Gastrocnemius medialis (tissue), 4 donors: ENCODE data around the gene GARIN5B. TPM values are rescaled to one million over a fixed set of nuclear protein-coding genes. Genes with fewer than 3 reads are reported as not detected.

ENCODE experiments used
- ATAC-seq, 2 donors: fragments of 150-250 bp; one replicate each; pipeline ENCODE4 v1.9.1; 2016
- DNase-seq, 2 donors: peaks; one replicate each; pipeline ENCODE4 v3.0.0-alpha.2; 2019
- H3K27ac ChIP-seq, 4 donors: fragments of 200-600 bp; sonication (generic); 1 replicate in 1 of 4; 2 replicates in 3 of 4; pipeline ENCODE4 v1.5.1; 2016 to 2018; ENCODE audit warnings: mild to moderate bottlenecking in 2 of 4, moderate library complexity in 1 of 4
- H3K27me3 ChIP-seq, 3 donors: fragments of 200-600 bp; sonication (generic) in 2 of 3; 1 replicate in 1 of 3; 2 replicates in 2 of 3; pipeline versions ENCODE4 v1.5.1 to v1.6.0; 2016 to 2019; ENCODE audit warnings: mild to moderate bottlenecking in 1 of 3, moderate library complexity in 1 of 3
- H3K36me3 ChIP-seq, 2 donors: fragments of 200-600 bp; sonication (generic) in 1 of 2; one replicate each; pipeline ENCODE4 v1.5.1; 2017 to 2018
- H3K4me1 ChIP-seq, 2 donors: fragments of 200-600 bp; sonication (generic) in 1 of 2; one replicate each; pipeline ENCODE4 v1.5.1; 2016 to 2017; ENCODE audit warnings: mild to moderate bottlenecking in 2 of 2
- H3K4me3 ChIP-seq, 4 donors: fragments of 200-600 bp; sonication (generic) in 3 of 4; 1 replicate in 1 of 4; 2 replicates in 3 of 4; pipeline ENCODE4 v1.5.1; 2016 to 2019; ENCODE audit warnings: mild to moderate bottlenecking in 2 of 4
- H3K9me3 ChIP-seq, 3 donors: fragments of 200-600 bp; sonication (generic) in 2 of 3; 1 replicate in 1 of 3; 2 replicates in 2 of 3; pipeline ENCODE4 v1.5.1; 2016 to 2019
- CTCF ChIP-seq, 5 experiments: fragments of 450-650 bp in 3 of 5; fragments of 200-600 bp in 2 of 5; sonication (generic) in 2 of 5; IDR thresholded peaks in 4 of 5; conservative IDR thresholded peaks in 1 of 5; 1 replicate in 4 of 5; 2 replicates in 1 of 5; pipeline ENCODE4 v1.5.1; 2016 to 2019; ENCODE audit warnings: antibody characterized with exemption in 5 of 5, mild to moderate bottlenecking in 3 of 5, moderate library complexity in 3 of 5
- POLR2A ChIP-seq, 2 donors: fragments of 450-650 bp; IDR thresholded peaks; one replicate each; pipeline ENCODE4 v1.6.1; 2017; ENCODE audit warnings: antibody characterized with exemption in 2 of 2, mild to moderate bottlenecking in 2 of 2, moderate library complexity in 2 of 2
- in situ Hi-C, 4 donors: fragments of 200-750 bp; cut with MboI; loops; one replicate each; pipeline versions ENCODE4 v1.15.0 to v1.8.0; 2017; ENCODE audit warnings: low sequenced_read_pairs in 4 of 4
- intact Hi-C: fragments of 100-400 bp; cut with DNase I; formaldehyde crosslinking; loops from one replicate; pipeline ENCODE4 v1.15.1; 2023; ENCODE audit warnings: low total_unique reads
- total RNA-seq, 4 donors: library from RNA; depleted of rRNA; stranded (reverse); fragments of >200 nt; gene quantifications; one replicate each; pipeline versions ENCODE4 v1.1.0 to v1.2.3, GENCODE V29; 2016

GARIN5B gene
- total RNA-seq, 4 donors from 2014 or later = not detected

DNA sequence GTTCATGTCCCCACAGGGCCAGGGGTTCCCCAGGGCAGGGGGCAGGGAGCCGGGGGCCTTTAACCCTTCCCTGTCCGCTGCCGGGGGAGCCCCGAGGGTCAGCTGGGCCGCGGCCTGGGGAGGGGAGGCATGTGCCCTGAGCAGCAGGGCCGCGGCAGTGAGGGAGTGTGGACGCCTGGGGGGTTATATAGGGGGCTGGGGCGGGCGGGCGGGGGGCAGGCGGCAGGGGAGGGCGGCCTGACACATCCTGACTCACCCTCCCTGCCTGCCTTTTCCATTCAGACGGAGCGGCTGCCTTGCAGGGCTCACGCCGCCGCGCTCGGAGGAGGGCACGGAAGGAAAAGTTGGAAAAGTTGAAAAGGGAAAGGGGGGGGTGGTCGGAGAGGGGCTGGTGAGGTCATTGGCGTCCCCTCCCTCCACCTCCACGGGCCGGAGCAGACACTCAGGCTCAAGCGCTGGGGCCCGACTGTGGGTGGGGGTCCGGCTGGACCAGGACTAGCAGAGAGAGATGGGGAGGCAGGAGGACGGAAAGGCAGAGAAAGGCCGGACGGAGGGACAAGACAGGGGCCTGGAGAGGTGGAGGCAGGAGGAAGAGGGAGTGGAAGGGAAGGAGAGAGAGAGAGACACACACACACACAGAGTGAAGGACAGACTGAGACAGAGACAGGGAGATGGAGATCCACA lies 7.4 kb upstream of the GARIN5B start, which contains the start of gene IL11:
IL11 (minus strand) TSS at position 159 of the 684 bp plus-strand sequence; CDS start at position 6, 153 bp downstream.
- Histone ChIP-seq H3K9me3 (no peaks in the 10 kb centered on the region), H3K36me3 (no peaks in the 10 kb centered on the region), H3K27ac (no peak within 1 kb of the TSS), H3K27me3 (peaks cover 60 to 75% (median 73%) of the 10 kb centered on the region in 3 donors), H3K4me3 (peak within 1 kb of the TSS in 1 of 4 donors; percentile 11), H3K4me1 (no peaks in the 10 kb centered on the region)
- in situ Hi-C loops = loop anchor here in 1 of 4 donors (10.0 kb wide), 1 partner anchor 294 kb away; no protein-coding TSS in a partner anchor
- DNase-seq (no peak), ATAC-seq (no peak)
- TF ChIP-seq CTCF (IDR thresholded peaks at IDR 0.05 in 4 of 5, conservative IDR thresholded peaks at IDR 0.05 in 1 of 5) = no peak
- intact Hi-C loops = no loop called here

GRCh38 chr19:55369653-55370304 lies 6.7 kb upstream of the GARIN5B start:
- no peak for ATAC-seq

GRCh38 chr19:55368701-55369563 lies 5.9 kb upstream of the GARIN5B start:
- TF ChIP-seq POLR2A (IDR thresholded peaks at IDR 0.05) (no peak), CTCF (IDR thresholded peaks at IDR 0.05 in 4 of 5, conservative IDR thresholded peaks at IDR 0.05 in 1 of 5) (no peak)
- in situ Hi-C loops = no loop called here

More at GRCh38 chr19:55369653-55370304, 6.7 kb upstream of the GARIN5B start:
- Histone ChIP-seq H3K4me1 (no peaks in the 10 kb centered on the region), H3K36me3 (no peaks in the 10 kb centered on the region), H3K4me3 (peak overlapping the region in 1 of 4 donors; percentile 11), H3K27me3 (peaks cover 56 to 72% (median 68%) of the 10 kb centered on the region in 3 donors), H3K27ac (no peak overlapping the region), H3K9me3 (no peaks in the 10 kb centered on the region)
- no peak for DNase-seq
- intact Hi-C loops (no loop called here), in situ Hi-C loops (loop anchor here in 1 of 4 donors (10.0 kb wide), 1 partner anchor 295 kb away; no protein-coding TSS in a partner anchor)
- TF ChIP-seq CTCF (IDR thresholded peaks at IDR 0.05 in 4 of 5, conservative IDR thresholded peaks at IDR 0.05 in 1 of 5) (no peak), POLR2A (IDR thresholded peaks at IDR 0.05) (no peak)

DNA sequence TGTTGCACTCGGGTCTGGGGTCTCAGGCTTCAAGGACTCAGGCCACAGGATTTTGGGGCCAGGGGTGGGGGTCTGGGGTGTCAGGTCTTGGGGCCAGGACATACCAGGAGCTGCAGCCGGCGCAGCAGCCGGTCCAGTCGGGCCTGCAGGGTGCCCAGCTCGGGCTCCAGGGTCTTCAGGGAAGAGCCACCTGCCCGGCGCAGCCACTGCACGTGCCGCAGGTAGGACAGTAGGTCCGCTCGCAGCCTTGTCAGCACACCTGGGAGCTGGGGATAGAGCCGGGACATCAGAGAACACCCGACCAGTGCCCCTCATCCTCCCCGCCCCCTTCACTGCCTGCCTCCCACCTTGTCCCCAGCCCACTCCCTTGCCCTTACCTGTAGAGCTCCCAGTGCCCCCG lies 5.0 kb upstream of the GARIN5B start:
- TF ChIP-seq CTCF (IDR thresholded peaks at IDR 0.05 in 4 of 5, conservative IDR thresholded peaks at IDR 0.05 in 1 of 5) (no peak), POLR2A (IDR thresholded peaks at IDR 0.05) (no peak)
- in situ Hi-C loops = no loop called here
- intact Hi-C loops = no loop called here
- H3K9me3 ChIP-seq = no peaks in the 10 kb centered on the region
- DNase-seq (no peak), ATAC-seq (no peak)
- H3K36me3 ChIP-seq = no peaks in the 10 kb centered on the region
- no peak overlapping the region for H3K27ac ChIP-seq
- H3K27me3 ChIP-seq = peaks cover 41 to 56% (median 51%) of the 10 kb centered on the region in 3 donors
- no peak overlapping the region for H3K4me3 ChIP-seq
- H3K4me1 ChIP-seq = no peaks in the 10 kb centered on the region

More at GRCh38 chr19:55368701-55369563, 5.9 kb upstream of the GARIN5B start:
- DNase-seq = no peak
- Histone ChIP-seq H3K9me3 (no peaks in the 10 kb centered on the region), H3K36me3 (no peaks in the 10 kb centered on the region), H3K27ac (no peak overlapping the region), H3K4me3 (no peak overlapping the region), H3K27me3 (peaks cover 48 to 65% (median 59%) of the 10 kb centered on the region in 3 donors), H3K4me1 (no peaks in the 10 kb centered on the region)
- intact Hi-C loops = no loop called here
- no peak for ATAC-seq
